HG02885 (cell line): ENCODE data around the gene MT1G.
"Not testable (repeated sequence)": the region's sequence is repeated elsewhere in the genome, so short reads cannot be mapped to it uniquely, and the experiment has no call there.

Experiments
- ATAC-seq: cut with Tn5 transposase; IDR thresholded peaks from one replicate; pipeline ENCODE4 v1.9.1; 2021; ENCODE audit warnings: mild to moderate bottlenecking; ENCODE audit not compliant: unreplicated experiment, poor library complexity

MT1G gene

DNA sequence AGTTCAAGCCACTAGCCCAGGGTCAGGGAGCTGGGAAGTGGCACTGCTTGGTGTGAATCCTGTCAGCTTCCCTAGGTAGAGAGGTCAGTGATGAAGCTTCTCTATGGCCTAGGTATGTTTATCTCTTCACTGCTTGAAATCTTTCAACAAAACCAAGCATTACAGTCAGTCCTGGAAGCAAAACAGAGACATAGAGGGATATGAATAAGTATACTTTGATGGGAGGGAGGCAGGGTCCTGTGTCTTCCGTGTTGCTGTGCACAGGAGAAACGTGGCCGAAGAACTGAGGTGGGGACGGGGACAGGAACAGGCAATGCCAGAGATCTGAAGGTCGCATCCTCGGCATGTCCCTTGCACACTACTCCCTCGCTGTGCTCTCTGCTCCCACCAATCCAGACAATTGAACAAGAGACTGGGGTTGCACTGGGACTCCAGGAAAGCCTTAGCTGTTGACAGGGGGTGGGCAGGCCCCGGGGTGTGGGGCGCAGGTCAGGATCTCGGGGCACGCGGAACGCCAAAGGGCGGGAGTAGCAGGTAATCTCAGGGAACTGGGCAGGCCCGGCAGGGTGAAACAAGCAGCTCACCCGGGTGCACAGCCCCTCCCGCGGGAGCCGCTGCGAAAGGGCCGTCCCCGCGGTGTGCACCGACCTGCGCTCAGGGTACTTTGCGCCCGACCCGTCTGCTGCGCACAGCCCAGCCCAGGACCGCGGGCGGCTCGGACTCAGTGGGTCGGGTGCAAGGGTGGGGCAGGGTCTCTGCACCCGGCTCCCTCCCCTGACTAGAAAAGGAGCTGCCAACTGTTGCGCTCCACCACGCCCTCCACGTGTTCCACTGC lies 1.4 kb upstream of the MT1G start, which contains the start of gene MT1H:
MT1H (plus strand) TSS at position 810 of the 835 bp plus-strand sequence. CDS start 71 bp downstream, outside the sequence.
- ATAC-seq: no peak

DNA sequence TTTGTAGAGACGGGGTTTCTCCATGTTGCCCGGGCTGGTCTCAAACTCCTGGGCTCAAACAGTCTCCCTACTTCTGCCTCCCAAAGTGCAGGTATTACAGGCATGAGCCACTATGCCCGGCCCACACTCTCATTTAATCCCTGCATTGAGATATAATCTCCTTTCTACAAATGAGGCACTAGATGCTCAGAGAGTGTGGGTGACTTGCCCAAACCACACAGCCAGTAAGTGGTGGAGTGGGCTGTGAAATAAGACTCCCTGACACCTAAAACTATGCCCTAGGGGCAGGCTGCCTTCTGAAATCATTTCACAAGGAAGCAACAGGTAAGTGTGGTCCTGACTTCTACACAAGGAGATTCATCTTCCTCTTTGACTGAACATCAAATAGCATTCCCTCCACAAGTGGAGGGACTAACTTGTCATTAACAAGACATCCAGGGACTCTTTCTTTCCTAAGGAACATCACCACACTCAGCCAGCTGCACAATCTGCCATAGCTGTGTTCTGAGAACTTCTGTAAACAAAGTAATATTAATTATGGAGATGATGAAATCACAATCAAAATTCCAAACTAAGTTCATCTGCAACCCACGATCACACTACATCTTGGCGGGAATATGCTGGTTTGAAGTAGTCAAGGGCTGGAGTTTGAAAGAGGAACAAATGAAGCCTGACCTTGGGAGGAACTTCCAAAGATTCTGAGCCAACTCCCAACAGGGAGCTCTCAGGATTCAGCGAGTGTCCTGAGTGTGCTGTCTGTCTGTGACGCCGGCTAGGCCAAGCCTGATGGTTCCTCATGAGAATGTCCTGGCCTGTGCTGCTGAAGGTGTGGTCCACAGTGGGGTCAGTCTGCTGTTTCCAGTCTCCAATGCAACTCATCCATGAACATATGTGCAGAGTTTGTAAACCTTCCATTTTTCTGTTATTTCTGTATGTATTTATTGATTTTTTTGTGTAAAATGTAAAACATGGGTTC lies 2.3 kb downstream of the MT1G start:
- ATAC-seq: not testable (repeated sequence)

DNA sequence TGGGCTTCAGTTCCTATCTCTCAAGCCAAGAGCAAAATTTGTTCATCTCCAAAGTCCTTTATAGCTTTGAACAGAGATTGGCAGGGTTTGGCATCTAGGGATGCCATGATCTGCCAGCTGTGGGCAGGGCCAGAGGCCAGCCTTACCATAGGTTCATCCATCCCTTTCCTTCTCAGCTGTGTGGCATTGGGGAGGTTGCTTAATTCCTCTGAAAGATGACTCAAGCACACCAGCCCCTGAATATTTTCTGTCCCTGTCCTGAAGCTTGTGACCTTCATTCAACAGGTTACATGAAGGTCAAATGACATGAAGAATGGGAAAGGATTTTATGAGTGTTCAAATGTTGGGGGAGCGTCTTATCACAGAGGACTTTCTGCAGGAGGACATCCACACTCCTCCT lies 3.4 kb downstream of the MT1G start:
- ATAC-seq: no peak

DNA sequence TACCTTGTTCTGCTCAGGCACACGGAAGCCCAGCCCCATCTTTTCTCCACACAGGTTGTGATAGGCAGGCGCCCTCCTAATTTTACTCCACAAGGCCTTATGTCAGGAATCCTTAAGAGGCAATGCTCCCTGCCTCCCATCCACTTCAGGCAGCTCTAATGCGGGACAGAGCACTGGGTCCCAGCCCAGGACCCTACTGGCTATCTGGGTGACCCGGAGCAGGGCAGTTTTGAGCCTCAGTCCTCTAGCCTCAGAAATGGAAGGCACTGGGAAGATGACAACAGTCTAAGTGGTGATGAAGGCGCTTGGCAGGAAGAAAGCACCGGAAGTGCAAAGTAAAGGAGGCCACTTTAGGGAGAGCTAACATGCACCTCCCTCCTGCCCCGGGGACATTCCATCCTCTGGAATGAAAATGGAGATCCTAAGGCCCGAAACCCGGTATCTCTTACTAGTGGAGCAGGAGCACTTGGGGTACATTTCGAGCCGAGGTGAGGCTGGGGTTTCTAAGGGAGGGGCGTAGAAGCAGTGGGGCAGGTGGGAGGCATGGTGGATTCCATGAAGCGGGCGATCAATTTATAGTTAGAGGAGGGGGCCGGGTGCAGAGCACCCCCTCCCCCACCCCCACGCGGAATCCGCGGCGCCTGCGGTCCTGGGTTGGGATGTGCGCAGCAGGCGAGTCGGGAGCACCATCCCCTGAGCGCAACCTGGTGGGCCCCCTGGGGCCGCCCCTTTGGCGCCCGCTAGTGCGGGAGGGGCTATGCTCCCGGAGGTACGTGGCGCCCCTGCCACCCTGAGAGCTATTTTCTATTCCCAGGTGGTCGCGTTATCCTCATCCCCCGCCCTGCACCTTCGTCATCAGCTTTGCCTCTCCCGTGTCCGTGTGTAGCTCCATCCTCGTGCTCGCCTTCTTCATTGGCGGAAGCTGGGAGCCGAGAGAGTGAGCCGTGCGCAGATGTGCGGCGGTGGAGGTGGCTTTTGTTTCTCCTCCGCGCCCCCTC lies 5.2 kb downstream of the MT1G start:
- ATAC-seq: no peak

DNA sequence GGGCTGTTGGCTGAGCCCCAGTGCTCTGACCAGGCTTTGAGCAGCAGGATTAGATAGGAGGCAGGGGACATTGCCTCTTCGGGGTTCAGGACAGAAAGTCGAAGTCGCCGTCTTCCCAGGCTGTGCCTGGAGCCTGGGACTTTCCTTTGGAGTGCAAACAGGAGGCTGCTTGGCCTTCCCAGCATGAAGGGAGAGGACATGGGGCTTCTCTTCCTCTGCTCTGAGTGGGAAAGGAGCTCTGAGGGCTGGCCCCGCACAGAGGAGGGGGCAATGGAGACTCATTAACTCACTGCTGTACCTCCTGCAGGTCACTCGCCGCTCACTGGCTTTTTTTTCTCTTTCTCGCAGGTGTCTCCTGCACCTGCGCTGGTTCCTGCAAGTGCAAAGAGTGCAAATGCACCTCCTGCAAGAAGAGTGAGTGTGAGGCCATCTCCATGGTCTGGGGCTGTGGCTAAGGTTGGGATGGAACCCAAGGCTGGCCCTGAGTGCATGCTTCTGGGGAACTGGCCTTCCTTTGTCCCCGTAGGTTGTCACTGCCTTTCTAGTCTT lies 9.5 kb downstream of the MT1G start:
- no peak for ATAC-seq

DNA sequence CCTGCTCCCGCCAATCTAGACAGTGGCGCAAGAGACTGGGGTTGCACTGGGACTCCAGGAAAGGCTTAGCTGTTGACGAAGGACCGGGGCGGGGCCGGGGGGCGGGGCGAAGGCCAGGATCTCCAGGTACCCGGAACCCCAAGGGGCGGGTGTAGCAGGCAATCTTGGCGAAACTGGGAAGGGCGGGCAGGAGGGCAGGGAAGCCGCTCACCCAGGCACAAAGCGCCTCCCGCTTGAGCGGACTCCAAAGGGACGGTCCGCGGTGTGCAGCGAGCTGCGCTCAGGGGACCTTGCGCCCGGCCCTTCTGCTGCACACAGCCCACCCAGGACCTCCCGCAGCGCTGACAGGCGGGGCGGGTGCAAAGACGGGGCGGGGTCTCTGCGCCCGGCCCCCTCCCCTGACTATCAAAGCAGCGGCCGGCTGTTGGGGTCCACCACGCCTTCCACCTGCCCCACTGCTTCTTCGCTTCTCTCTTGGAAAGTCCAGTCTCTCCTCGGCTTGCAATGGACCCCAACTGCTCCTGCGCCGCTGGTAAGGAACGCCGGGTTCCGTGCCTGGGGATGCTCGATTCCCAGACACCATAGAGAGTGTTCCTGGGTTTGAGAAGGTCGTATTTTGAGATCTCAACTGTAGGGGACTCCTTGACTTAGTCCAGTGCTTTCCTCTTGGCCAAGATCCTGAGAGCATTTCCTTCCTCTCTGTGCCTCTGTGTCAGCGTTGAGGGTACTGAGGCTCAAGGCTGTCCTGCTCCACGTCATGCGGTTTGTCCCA lies 10.1 kb downstream of the MT1G start, which contains the start of gene MT1F:
MT1F (plus strand) TSS at position 405 of the 772 bp plus-strand sequence; CDS start at position 505, 100 bp downstream.
- no peak for ATAC-seq

DNA sequence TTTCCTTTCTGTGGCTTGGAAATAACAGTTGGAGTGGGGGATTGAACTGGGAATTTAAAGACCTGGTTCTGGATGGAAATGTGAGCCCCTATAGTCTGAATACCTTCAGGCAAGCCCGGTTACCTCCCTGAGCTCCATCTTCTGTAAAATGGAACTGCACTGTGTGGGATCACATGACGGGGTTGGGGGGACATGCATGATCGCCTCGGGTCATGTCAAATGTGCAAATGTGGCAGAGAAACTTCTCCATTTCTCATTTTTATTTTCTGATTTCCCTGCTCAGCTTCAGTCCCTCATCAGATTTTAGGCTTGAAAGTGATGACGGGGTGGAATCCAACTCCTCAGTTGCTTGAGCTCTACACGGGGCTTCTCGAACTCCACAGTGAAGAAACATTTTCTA lies 14.6 kb downstream of the MT1G start:
- ATAC-seq: no peak

DNA sequence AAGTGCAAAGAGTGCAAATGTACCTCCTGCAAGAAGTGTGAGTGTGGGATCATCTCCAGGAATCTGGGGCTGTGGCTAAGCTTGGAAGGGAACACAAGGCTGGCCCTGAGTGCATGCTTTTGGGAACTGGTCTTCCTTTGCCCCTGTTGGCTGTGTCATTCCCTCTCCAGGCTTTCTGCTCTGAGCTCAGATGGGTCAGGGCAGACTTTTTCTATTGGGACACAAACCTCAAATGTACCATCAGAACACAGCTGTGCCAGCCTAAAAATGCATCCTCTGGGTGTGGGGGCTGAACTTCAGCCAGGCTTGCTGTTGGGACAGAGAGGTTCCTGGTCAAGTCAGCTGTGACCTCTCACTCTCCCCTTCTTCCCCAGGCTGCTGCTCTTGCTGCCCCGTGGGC lies 15.3 kb downstream of the MT1G start:
- no peak for ATAC-seq

DNA sequence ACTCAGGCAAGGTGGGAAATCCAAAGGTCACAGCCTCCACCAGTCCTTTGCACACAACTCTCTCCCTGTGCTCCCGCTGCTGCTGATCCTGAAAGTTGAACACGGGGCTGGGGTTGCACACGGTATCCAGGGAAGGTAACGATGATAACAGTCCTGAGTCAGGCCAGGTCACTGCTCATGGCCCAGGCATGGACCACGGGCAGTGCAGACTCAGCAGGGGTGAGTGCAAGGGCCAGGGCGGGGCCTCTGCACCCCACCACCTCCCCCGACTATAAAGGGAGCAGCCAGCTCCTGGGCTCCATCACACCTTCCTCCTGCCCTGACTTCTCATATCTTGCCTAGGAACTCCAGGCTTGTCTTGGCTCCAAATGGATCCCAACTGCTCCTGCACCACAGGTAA lies 16.3 kb downstream of the MT1G start, which contains the start of gene MT1B:
MT1B (plus strand) TSS at position 301 of the 400 bp plus-strand sequence; CDS start at position 369, 68 bp downstream.
- ATAC-seq: no peak

DNA sequence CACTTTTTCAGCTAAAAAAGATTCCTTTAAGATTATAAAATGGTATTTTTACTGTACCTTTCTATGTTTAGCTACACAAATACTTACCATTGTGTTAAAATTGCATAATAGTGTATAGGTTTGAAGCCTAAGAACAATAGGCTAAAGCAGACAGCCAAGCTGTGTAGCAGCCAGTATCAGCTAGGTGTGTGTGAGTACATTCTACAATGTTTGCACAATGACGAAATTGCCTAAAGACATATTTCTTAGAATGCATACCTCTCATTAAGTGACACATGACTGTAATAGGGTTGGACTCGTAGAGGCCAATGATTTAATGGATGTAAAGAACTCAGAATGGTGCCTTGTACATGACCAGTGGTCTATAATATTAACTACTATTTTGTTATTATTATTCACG lies 18.0 kb downstream of the MT1G start:
- ATAC-seq: no peak

DNA sequence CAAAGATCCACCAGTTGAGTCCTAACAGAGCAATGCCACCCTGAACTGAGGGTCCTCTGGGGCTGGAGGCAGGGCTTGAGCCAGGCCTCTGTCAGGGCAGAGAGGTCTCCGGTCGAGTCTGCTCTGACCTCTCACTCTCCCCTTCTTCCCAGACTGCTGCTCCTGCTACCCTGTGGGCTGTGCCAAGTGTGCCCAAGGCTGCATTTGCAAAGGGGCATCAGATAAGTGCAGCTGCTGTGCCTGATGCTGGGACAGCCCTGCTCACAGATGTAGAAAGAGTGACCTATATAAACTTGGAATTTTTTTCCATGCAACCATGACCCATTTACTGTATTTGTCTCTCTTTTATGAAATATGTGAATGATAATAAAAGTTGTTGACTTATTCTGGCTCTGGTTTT lies 18.6 kb downstream of the MT1G start:
- ATAC-seq: no peak

DNA sequence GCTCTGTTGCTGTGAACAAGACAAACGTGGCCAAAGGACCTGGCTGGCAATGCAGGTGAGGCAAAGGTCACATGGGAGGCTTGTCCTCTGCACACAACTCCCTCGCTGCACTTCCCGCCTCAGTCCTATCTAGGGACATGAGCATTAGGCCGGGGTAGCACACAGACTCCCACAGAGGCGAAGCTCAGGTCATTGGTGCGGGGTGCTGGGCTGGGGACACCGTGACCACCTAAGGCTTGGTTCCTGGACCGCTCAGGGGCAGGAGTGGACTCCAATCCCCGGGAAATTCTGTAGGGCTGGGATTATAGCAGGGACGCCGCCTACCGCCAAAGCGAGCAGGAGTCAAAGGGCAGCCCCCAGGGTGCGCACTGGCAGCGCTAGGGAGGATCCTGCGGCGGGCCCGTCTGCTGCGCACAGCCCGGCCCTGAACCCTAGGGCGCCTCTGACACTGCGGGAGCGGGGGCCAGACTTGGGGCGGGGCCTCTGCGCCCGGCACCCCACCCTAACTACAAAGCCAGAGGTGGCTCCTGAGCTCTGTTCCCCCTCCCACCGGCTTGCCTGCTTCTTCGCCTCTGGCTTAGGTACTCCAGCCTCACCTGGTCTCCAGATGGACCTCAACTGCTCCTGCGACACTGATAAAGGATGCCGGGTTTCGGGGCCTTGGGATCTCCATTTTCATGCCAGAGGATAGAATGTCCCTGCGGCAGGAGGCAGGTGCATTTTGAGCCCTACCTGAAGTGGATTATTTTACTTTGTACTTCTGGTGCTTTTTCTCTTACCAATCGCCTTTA lies 20.0 kb downstream of the MT1G start:
- ATAC-seq: no peak

DNA sequence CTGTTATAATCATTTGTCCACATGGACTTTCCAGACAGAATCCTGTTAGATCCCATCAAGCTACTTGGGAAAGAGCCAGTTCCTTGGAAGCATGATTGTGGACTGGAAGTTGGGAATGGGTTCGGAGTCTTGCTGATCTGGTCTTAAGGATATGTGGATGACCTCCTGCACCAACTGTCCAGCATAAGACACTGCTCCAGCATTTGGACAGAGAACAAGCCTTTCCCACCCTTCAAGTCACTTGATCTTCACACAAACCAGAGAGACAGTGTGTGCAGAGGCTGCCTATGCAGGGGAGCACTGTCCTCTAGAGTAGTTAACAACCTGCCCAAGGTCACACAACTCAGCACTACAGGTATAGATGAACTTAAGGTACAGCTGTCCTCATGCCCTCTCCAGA lies 22.0 kb downstream of the MT1G start:
- ATAC-seq: no peak

DNA sequence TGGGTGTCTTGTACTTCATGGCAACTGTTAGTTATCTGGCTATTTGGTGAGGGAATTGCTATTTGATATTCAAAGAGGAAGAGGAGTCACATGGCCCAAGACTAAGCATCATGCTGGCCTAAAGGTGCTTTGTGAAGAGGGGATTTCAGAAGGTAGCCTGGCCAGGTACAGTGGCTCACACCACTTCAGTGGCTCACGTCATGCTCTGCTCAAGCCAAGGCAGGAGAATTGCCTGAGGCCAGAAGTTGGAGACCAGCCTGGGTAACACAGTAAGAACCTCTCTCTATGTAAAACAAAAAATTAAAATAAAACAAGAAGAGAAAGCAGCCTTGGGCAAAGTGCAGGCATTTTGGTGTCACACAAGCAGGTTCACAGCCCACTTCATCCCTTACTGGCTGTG lies 22.6 kb downstream of the MT1G start:
- no peak for ATAC-seq

DNA sequence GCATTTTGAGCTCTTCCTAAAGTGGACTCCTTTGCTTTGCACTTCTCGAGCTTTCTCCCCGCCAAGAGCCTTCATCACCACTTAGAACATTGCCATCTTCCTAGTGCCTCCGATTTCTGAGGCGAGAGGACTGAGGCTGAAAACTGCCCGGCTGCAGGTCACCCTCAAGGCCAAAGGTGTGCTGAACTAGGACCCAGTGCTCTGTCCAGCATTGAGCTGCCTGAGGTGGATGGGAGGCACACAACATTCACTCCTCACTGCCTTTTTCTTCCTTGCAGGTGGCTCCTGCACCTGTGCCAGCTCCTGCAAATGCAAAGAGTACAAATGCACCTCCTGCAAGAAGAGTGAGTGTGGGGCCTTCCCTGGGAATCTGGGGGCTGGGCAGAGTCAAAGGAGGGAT lies 24.0 kb downstream of the MT1G start:
- ATAC-seq: no peak

DNA sequence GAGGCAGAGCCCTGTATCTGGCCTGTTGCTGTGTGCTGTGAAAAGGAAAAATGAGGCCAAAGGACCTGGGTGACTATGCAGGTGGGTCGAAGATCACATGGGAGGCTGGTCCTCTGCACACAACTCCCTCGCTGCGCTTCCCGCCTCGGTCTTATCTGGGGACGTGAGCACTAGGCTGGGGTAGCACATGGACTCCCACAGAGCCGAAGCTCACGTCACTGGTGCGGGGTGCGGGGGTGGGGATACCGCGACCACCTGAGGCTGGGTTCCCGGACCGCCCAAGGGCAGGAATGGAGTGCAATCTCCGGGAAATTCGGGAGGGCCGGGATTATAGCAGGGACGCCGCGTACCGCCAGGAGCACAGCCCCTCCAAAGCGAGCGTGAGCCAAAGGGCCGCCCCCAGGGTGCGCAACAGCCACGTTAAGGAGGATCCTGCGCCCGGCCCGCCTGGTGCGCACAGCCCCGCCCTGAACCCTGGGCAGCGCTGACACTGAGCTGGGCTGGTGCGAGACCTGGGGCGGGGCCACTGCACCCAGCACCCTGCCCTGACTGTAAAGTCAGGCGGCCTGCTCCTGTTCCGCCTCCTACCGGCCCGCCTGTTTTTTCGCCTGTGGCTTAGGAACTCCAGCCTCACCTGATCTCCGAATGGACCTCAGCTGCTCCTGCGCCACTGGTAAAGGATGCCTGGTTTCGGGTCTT lies 24.6 kb downstream of the MT1G start:
- ATAC-seq: no peak

DNA sequence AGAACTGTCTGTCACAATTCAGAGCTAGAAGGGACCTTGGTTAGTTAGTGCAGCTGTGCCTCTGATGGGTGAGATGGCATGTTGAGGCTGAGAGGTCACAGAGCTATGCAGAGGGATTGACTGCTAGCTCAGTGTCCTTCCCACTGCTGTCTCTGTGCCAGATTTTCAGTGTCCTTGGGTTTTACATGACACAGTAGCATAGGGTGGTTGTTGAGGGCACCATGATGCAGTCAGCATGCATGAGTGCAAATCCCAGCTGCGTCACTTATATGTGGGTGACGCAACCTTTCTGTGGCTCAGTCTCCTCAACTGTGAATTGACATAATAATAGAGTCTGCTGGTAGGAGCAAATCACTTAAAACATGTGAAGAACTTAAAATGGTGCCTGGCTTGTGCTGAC lies 26.7 kb downstream of the MT1G start:
- no peak for ATAC-seq
